Upper lobe of left lung (tissue), 6 donors: Measurements from ENCODE around the gene MRPS5. TPM values are rescaled to one million over a fixed set of nuclear protein-coding genes. Genes with fewer than 3 reads are reported as not detected.

Experiments
- ATAC-seq, 2 donors: fragments of 200-7000 bp; cut with Tn5 transposase; one replicate each; pipeline ENCODE4 v1.9.1; 2022; ENCODE audit warnings: mild to moderate bottlenecking in 2 of 2, moderate library complexity in 2 of 2; ENCODE audit not compliant: low FRiP score in 2 of 2
- DNase-seq, 2 donors: peaks; one replicate each; pipeline ENCODE4 v3.0.0-alpha.2; 2019 to 2020
- H3K27ac ChIP-seq, 4 donors: fragments of 200-600 bp; sonication (generic); one replicate each; pipeline ENCODE4 v1.5.1; 2016 to 2019
- H3K27me3 ChIP-seq, 4 donors: fragments of 200-600 bp; sonication (generic); one replicate each; pipeline ENCODE4 v1.5.1; 2017 to 2019
- H3K36me3 ChIP-seq, 4 donors: fragments of 200-600 bp; sonication (generic); one replicate each; pipeline ENCODE4 v1.5.1; 2016 to 2019
- H3K4me1 ChIP-seq, 4 donors: fragments of 200-600 bp; sonication (generic); one replicate each; pipeline ENCODE4 v1.5.1; 2018 to 2019
- H3K4me3 ChIP-seq, 4 donors: fragments of 200-600 bp; sonication (generic); one replicate each; pipeline ENCODE4 v1.5.1; 2017 to 2019; ENCODE audit warnings: mild to moderate bottlenecking in 2 of 4, moderate library complexity in 1 of 4
- H3K9me3 ChIP-seq, 4 donors: fragments of 200-600 bp; sonication (generic); one replicate each; pipeline ENCODE4 v1.5.1; 2018 to 2019
- CTCF ChIP-seq, 6 experiments: fragments of 450-650 bp in 4 of 6; fragments of 200-600 bp in 2 of 6; sonication (generic) in 2 of 6; IDR thresholded peaks; one replicate each; pipeline ENCODE4 v1.5.1; 2016 to 2019; ENCODE audit warnings: antibody characterized with exemption in 6 of 6
- EP300 ChIP-seq, 4 donors: sonication (generic); formaldehyde crosslinking; IDR thresholded peaks; one replicate each; pipeline ENCODE4 v1.5.1; 2017; ENCODE audit warnings: antibody characterized with exemption in 4 of 4, control low read depth in 2 of 4
- POLR2A ChIP-seq, 4 donors: fragments of 450-650 bp; IDR thresholded peaks; one replicate each; pipeline ENCODE4 v1.5.1; 2016 to 2017; ENCODE audit warnings: antibody characterized with exemption in 4 of 4, mild to moderate bottlenecking in 2 of 4
- POLR2AphosphoS5 ChIP-seq, 2 donors: sonication (generic); formaldehyde crosslinking; IDR thresholded peaks; one replicate each; pipeline ENCODE4 v1.5.1; 2017; ENCODE audit warnings: antibody characterized with exemption in 2 of 2
- WGBS, 2 donors: methylation state at CpG; one replicate each; pipeline ENCODE4 v1.1.5; 2017 to 2018; 5-methylcytosine and 5-hydroxymethylcytosine counted together
- total RNA-seq, 6 donors: library from RNA; depleted of rRNA in 4 of 6; stranded (reverse); fragments of >200 nt in 4 of 6; gene quantifications; one replicate each; pipeline versions ENCODE4 v1.1.0 to v1.2.1, GENCODE V29; 2016 to 2021
- donor health status: DM: no; HTN: no; CAD: no; lungs with moderate emphysema.
- donor health status: DM: no; HTN: yes; CAD: no; lungs with severe emphysema.

Gene MRPS5
- total RNA-seq, 6 donors from 2014 or later, result 37.5 to 77.5 (median 47.9) TPM

GRCh38 chr2:95061601-95062183 lies 59.9 kb downstream of the MRPS5 start:
- H3K27ac ChIP-seq, result no peak overlapping the region
- no peak for TF ChIP-seq EP300 (IDR thresholded peaks at IDR 0.05)
- TF ChIP-seq POLR2A (IDR thresholded peaks at IDR 0.05), result no peak
- no peak for TF ChIP-seq POLR2AphosphoS5 (IDR thresholded peaks at IDR 0.05)
- no peak for TF ChIP-seq CTCF (IDR thresholded peaks at IDR 0.05)
- WGBS, 2 donors, result 72 to 73% methylated on average over 9 to 11 of the region's 11 CpGs
- no peaks in the 10 kb centered on the region for H3K36me3 ChIP-seq
- H3K9me3 ChIP-seq, result no peaks in the 10 kb centered on the region
- no peaks in the 10 kb centered on the region for H3K4me1 ChIP-seq
- no peak overlapping the region for H3K4me3 ChIP-seq
- peak; percentile 12 to 46 for DNase-seq
- H3K27me3 ChIP-seq, result no peaks in the 10 kb centered on the region
- no peak for ATAC-seq

- Histone ChIP-seq H3K36me3 (no peaks in the 10 kb centered on the region), H3K9me3 (no peaks in the 10 kb centered on the region), H3K4me3 (no peak overlapping the region), H3K27ac (no peak overlapping the region), H3K4me1 (no peaks in the 10 kb centered on the region), H3K27me3 (no peaks in the 10 kb centered on the region)
- TF ChIP-seq CTCF (IDR thresholded peaks at IDR 0.05), result no peak
- no peak for TF ChIP-seq POLR2A (IDR thresholded peaks at IDR 0.05)
- TF ChIP-seq POLR2AphosphoS5 (IDR thresholded peaks at IDR 0.05), result no peak
- no peak for TF ChIP-seq EP300 (IDR thresholded peaks at IDR 0.05)
- no peak for ATAC-seq
- WGBS, 2 donors, result 80 to 88% methylated on average over 1 of the region's 1 CpG
- no peak for DNase-seq
Observed at GRCh38 chr2:95061119-95061512, 60.5 kb downstream of the MRPS5 start.

GRCh38 chr2:95060446-95061118 lies 61.0 kb downstream of the MRPS5 start:
- ATAC-seq (no peak), DNase-seq (peak in 1 of 2 donors; percentile 16)
- Histone ChIP-seq H3K4me3 (no peak overlapping the region), H3K36me3 (no peaks in the 10 kb centered on the region), H3K4me1 (no peaks in the 10 kb centered on the region), H3K9me3 (no peaks in the 10 kb centered on the region), H3K27ac (no peak overlapping the region), H3K27me3 (no peaks in the 10 kb centered on the region)
- TF ChIP-seq POLR2AphosphoS5 (IDR thresholded peaks at IDR 0.05) (no peak), EP300 (IDR thresholded peaks at IDR 0.05) (no peak), CTCF (IDR thresholded peaks at IDR 0.05) (no peak), POLR2A (IDR thresholded peaks at IDR 0.05) (no peak)
- 90 to 92% methylated on average over 16 to 17 of the region's 17 CpGs for WGBS, 2 donors

GRCh38 chr2:95059656-95060370 lies 61.8 kb downstream of the MRPS5 start:
- no peaks in the 10 kb centered on the region for H3K27me3 ChIP-seq
- H3K36me3 ChIP-seq, result no peaks in the 10 kb centered on the region
- peak in 1 of 2 donors; percentile 15 for DNase-seq
- ATAC-seq, result no peak
- no peaks in the 10 kb centered on the region for H3K9me3 ChIP-seq
- no peak overlapping the region for H3K4me3 ChIP-seq
- no peaks in the 10 kb centered on the region for H3K4me1 ChIP-seq
- 71 to 73% methylated on average over 6 to 12 of the region's 12 CpGs for whole genome bisulfite sequencing, 2 donors
- no peak for TF ChIP-seq POLR2AphosphoS5 (IDR thresholded peaks at IDR 0.05)
- no peak for TF ChIP-seq POLR2A (IDR thresholded peaks at IDR 0.05)
- no peak for TF ChIP-seq CTCF (IDR thresholded peaks at IDR 0.05)
- TF ChIP-seq EP300 (IDR thresholded peaks at IDR 0.05), result no peak
- no peak overlapping the region for H3K27ac ChIP-seq
